ENCODE results near the gene FIGN.

The FIGN gene

GRCh38 chr2:163737190-163737439 is 1.3 kb upstream of the FIGN start:
- H3K79me2 ChIP-seq (ENCODE audit: control insufficient read depth, insufficient read depth, low read length, unreplicated experiment) = peaks cover 32% of the 10 kb centered on the region
- no peak overlapping the region for H3K27ac ChIP-seq (ENCODE audit: low read depth, low read length)
- no peaks in the 10 kb centered on the region for H3K36me3 ChIP-seq (ENCODE audit: insufficient read depth, low read length)
- peak overlapping the region; percentile 88 for H3K4me3 ChIP-seq (ENCODE audit: low read depth, low read length)
- no peaks in the 10 kb centered on the region for H3K27me3 ChIP-seq (ENCODE audit: insufficient read depth, low read length)
- peak overlapping the region; percentile 90 for H2AFZ ChIP-seq (ENCODE audit: low read length, unreplicated experiment)
- H3K4me1 ChIP-seq (ENCODE audit: control insufficient read depth, insufficient read depth, low read length, unreplicated experiment) = peaks cover 6% of the 10 kb centered on the region

GRCh38 chr2:163736433-163737189 is 803 bp upstream of the FIGN start:
- Histone ChIP-seq H3K36me3 (ENCODE audit: insufficient read depth, low read length) (no peaks in the 10 kb centered on the region), H3K27me3 (ENCODE audit: insufficient read depth, low read length) (no peaks in the 10 kb centered on the region), H3K4me3 (ENCODE audit: low read depth, low read length) (peak overlapping the region; percentile 88), H3K4me1 (ENCODE audit: control insufficient read depth, insufficient read depth, low read length, unreplicated experiment) (peaks cover 6% of the 10 kb centered on the region), H3K79me2 (ENCODE audit: control insufficient read depth, insufficient read depth, low read length, unreplicated experiment) (peaks cover 37% of the 10 kb centered on the region), H3K27ac (ENCODE audit: low read depth, low read length) (peak overlapping the region; percentile 79; the same call in 1 of the 2 replicates), H2AFZ (ENCODE audit: low read length, unreplicated experiment) (peak overlapping the region; percentile 90)

GRCh38 chr2:163734881-163735684 is 725 bp downstream of the FIGN start:
- H2AFZ ChIP-seq (ENCODE audit: low read length, unreplicated experiment) = peak overlapping the region; percentile 90
- H3K36me3 ChIP-seq (ENCODE audit: insufficient read depth, low read length) = no peaks in the 10 kb centered on the region
- no peaks in the 10 kb centered on the region for H3K27me3 ChIP-seq (ENCODE audit: insufficient read depth, low read length)
- peak overlapping the region; percentile 79 for H3K27ac ChIP-seq (ENCODE audit: low read depth, low read length)
- peak overlapping the region; percentile 88 for H3K4me3 ChIP-seq (ENCODE audit: low read depth, low read length)
- peaks cover 51% of the 10 kb centered on the region for H3K79me2 ChIP-seq (ENCODE audit: control insufficient read depth, insufficient read depth, low read length, unreplicated experiment)
- peaks cover 17% of the 10 kb centered on the region for H3K4me1 ChIP-seq (ENCODE audit: control insufficient read depth, insufficient read depth, low read length, unreplicated experiment)

GRCh38 chr2:163734401-163734800 is 1.4 kb downstream of the FIGN start:
- H2AFZ ChIP-seq (ENCODE audit: low read length, unreplicated experiment) = no peak overlapping the region
- H3K36me3 ChIP-seq (ENCODE audit: insufficient read depth, low read length) = no peaks in the 10 kb centered on the region
- peaks cover 22% of the 10 kb centered on the region for H3K4me1 ChIP-seq (ENCODE audit: control insufficient read depth, insufficient read depth, low read length, unreplicated experiment)
- 0 out of 2 replicates have a peak overlapping the region, but pooled peaks have one; percentile 79 for H3K27ac ChIP-seq (ENCODE audit: low read depth, low read length)
- H3K79me2 ChIP-seq (ENCODE audit: control insufficient read depth, insufficient read depth, low read length, unreplicated experiment) = peaks cover 58% of the 10 kb centered on the region
- no peaks in the 10 kb centered on the region for H3K27me3 ChIP-seq (ENCODE audit: insufficient read depth, low read length)
- peak overlapping the region; percentile 88 for H3K4me3 ChIP-seq (ENCODE audit: low read depth, low read length)

- H3K27me3 ChIP-seq (ENCODE audit: insufficient read depth, low read length) = no peaks in the 10 kb centered on the region
- H2AFZ ChIP-seq (ENCODE audit: low read length, unreplicated experiment) = peak overlapping the region; percentile 92
- peaks cover 60% of the 10 kb centered on the region for H3K79me2 ChIP-seq (ENCODE audit: control insufficient read depth, insufficient read depth, low read length, unreplicated experiment)
- peaks cover 22% of the 10 kb centered on the region for H3K4me1 ChIP-seq (ENCODE audit: control insufficient read depth, insufficient read depth, low read length, unreplicated experiment)
- no peaks in the 10 kb centered on the region for H3K36me3 ChIP-seq (ENCODE audit: insufficient read depth, low read length)
- peak overlapping the region; percentile 88 for H3K4me3 ChIP-seq (ENCODE audit: low read depth, low read length)
- H3K27ac ChIP-seq (ENCODE audit: low read depth, low read length) = peak overlapping the region; percentile 71
These were observed 1.9 kb downstream of the FIGN start for GRCh38 chr2:163733956-163734355.

GRCh38 chr2:163733301-163733938 is 2.4 kb downstream of the FIGN start:
- peak overlapping the region; percentile 71 for H3K27ac ChIP-seq (ENCODE audit: low read depth, low read length)
- H3K4me3 ChIP-seq (ENCODE audit: low read depth, low read length) = peak overlapping the region; percentile 88
- peaks cover 65% of the 10 kb centered on the region for H3K79me2 ChIP-seq (ENCODE audit: control insufficient read depth, insufficient read depth, low read length, unreplicated experiment)
- H2AFZ ChIP-seq (ENCODE audit: low read length, unreplicated experiment) = peak overlapping the region; percentile 92
- no peaks in the 10 kb centered on the region for H3K36me3 ChIP-seq (ENCODE audit: insufficient read depth, low read length)
- H3K27me3 ChIP-seq (ENCODE audit: insufficient read depth, low read length) = no peaks in the 10 kb centered on the region
- H3K4me1 ChIP-seq (ENCODE audit: control insufficient read depth, insufficient read depth, low read length, unreplicated experiment) = peaks cover 26% of the 10 kb centered on the region

GRCh38 chr2:163732727-163733126 is 3.1 kb downstream of the FIGN start:
- peaks cover 72% of the 10 kb centered on the region for H3K79me2 ChIP-seq (ENCODE audit: control insufficient read depth, insufficient read depth, low read length, unreplicated experiment)
- no peaks in the 10 kb centered on the region for H3K27me3 ChIP-seq (ENCODE audit: insufficient read depth, low read length)
- peak overlapping the region; percentile 92 for H2AFZ ChIP-seq (ENCODE audit: low read length, unreplicated experiment)
- no peaks in the 10 kb centered on the region for H3K36me3 ChIP-seq (ENCODE audit: insufficient read depth, low read length)
- H3K4me3 ChIP-seq (ENCODE audit: low read depth, low read length) = peak overlapping the region; percentile 88
- peak overlapping the region; percentile 71 for H3K27ac ChIP-seq (ENCODE audit: low read depth, low read length)
- peaks cover 33% of the 10 kb centered on the region for H3K4me1 ChIP-seq (ENCODE audit: control insufficient read depth, insufficient read depth, low read length, unreplicated experiment)

- Histone ChIP-seq H2AFZ (ENCODE audit: low read length, unreplicated experiment) (peak overlapping the region; percentile 18), H3K36me3 (ENCODE audit: insufficient read depth, low read length) (no peaks in the 10 kb centered on the region), H3K4me3 (ENCODE audit: low read depth, low read length) (peak overlapping the region; percentile 88), H3K27me3 (ENCODE audit: insufficient read depth, low read length) (no peaks in the 10 kb centered on the region), H3K4me1 (ENCODE audit: control insufficient read depth, insufficient read depth, low read length, unreplicated experiment) (peaks cover 30% of the 10 kb centered on the region), H3K27ac (ENCODE audit: low read depth, low read length) (peak overlapping the region; percentile 71), H3K79me2 (ENCODE audit: control insufficient read depth, insufficient read depth, low read length, unreplicated experiment) (peaks cover 79% of the 10 kb centered on the region)
These were observed 4.1 kb downstream of the FIGN start for GRCh38 chr2:163731735-163732134.

GRCh38 chr2:163730556-163730955 is 5.3 kb downstream of the FIGN start:
- Histone ChIP-seq H3K79me2 (ENCODE audit: control insufficient read depth, insufficient read depth, low read length, unreplicated experiment) (peaks cover 86% of the 10 kb centered on the region), H3K4me3 (ENCODE audit: low read depth, low read length) (peak overlapping the region; percentile 88), H3K27ac (ENCODE audit: low read depth, low read length) (no peak overlapping the region), H3K27me3 (ENCODE audit: insufficient read depth, low read length) (no peaks in the 10 kb centered on the region), H3K4me1 (ENCODE audit: control insufficient read depth, insufficient read depth, low read length, unreplicated experiment) (peaks cover 42% of the 10 kb centered on the region), H2AFZ (ENCODE audit: low read length, unreplicated experiment) (no peak overlapping the region), H3K36me3 (ENCODE audit: insufficient read depth, low read length) (no peaks in the 10 kb centered on the region)

GRCh38 chr2:163729636-163730273 is 6.1 kb downstream of the FIGN start:
- no peak overlapping the region for H2AFZ ChIP-seq (ENCODE audit: low read length, unreplicated experiment)
- H3K27ac ChIP-seq (ENCODE audit: low read depth, low read length) = no peak overlapping the region
- H3K36me3 ChIP-seq (ENCODE audit: insufficient read depth, low read length) = no peaks in the 10 kb centered on the region
- H3K79me2 ChIP-seq (ENCODE audit: control insufficient read depth, insufficient read depth, low read length, unreplicated experiment) = peaks cover 84% of the 10 kb centered on the region
- peaks cover 42% of the 10 kb centered on the region for H3K4me1 ChIP-seq (ENCODE audit: control insufficient read depth, insufficient read depth, low read length, unreplicated experiment)
- no peaks in the 10 kb centered on the region for H3K27me3 ChIP-seq (ENCODE audit: insufficient read depth, low read length)
- peak overlapping the region; percentile 88 for H3K4me3 ChIP-seq (ENCODE audit: low read depth, low read length)

Measured in ACC112 (cell line).